Aorta (tissue), 5 donors: ENCODE measurements around the gene CLEC4G. TPM values are rescaled to one million over a fixed set of nuclear protein-coding genes. Genes with fewer than 3 reads are reported as not detected.
A peak's percentile ranks its signal among the peaks of the same experiment; 100 is the strongest.
"Not testable (repeated sequence)": the region's sequence is repeated elsewhere in the genome, so short reads cannot be mapped to it uniquely, and the experiment has no call there.

Source experiments
- ATAC-seq: fragments of 200-7000 bp; cut with Tn5 transposase; one replicate; pipeline ENCODE4 v1.9.1; 2022; ENCODE audit warnings: moderate library complexity; ENCODE audit not compliant: low FRiP score
- DNase-seq, 2 donors: peaks; one replicate each; pipeline ENCODE4 v3.0.0-alpha.2; 2020
- H3K27ac ChIP-seq, 2 donors: one replicate each; pipeline ENCODE4 v1.5.1; 2013; ENCODE audit warnings: low read length in 2 of 2, mild to moderate bottlenecking in 2 of 2, moderate library complexity in 2 of 2, control low read depth in 1 of 2, inconsistent platforms in 1 of 2, low read depth in 1 of 2
- H3K27me3 ChIP-seq, 2 donors: one replicate each; pipeline ENCODE4 v1.6.1; 2013; ENCODE audit warnings: control low read depth in 1 of 2, low read length in 1 of 2, mild to moderate bottlenecking in 1 of 2, moderate library complexity in 1 of 2; ENCODE audit not compliant: insufficient read depth in 2 of 2, control insufficient read depth in 1 of 2
- H3K36me3 ChIP-seq, 2 donors: one replicate each; pipeline ENCODE4 v1.6.1; 2013; ENCODE audit warnings: control low read depth in 1 of 2, low read length in 1 of 2, mild to moderate bottlenecking in 1 of 2; ENCODE audit not compliant: insufficient read depth in 2 of 2, control insufficient read depth in 1 of 2
- H3K4me1 ChIP-seq, 2 donors: one replicate each; pipeline ENCODE4 v1.6.1; 2013; ENCODE audit warnings: low read length in 2 of 2, control low read depth in 1 of 2, mild to moderate bottlenecking in 1 of 2, moderate library complexity in 1 of 2; ENCODE audit not compliant: insufficient read depth in 2 of 2, control insufficient read depth in 1 of 2
- H3K4me3 ChIP-seq, 2 donors: one replicate each; pipeline ENCODE4 v1.5.1; 2013; ENCODE audit warnings: low read length in 2 of 2, control low read depth in 1 of 2, mild to moderate bottlenecking in 1 of 2
- H3K9me3 ChIP-seq: one replicate; pipeline ENCODE4 v1.6.1; 2013; ENCODE audit warnings: mild to moderate bottlenecking, low read length; ENCODE audit not compliant: control insufficient read depth
- WGBS, 2 donors: extraction: QIAGEN DNeasy Blood & Tissue Kit; methylation state at CpG; one replicate each; pipeline ENCODE4 v1.1.7; 2013; 5-methylcytosine and 5-hydroxymethylcytosine counted together
- intact Hi-C, 2 donors: fragments of 100-400 bp; cut with DNase I; formaldehyde crosslinking; loops; one replicate each; pipeline versions ENCODE4 v1.14.2 to v1.15.0; 2022
- polyA plus RNA-seq, 2 donors: library from polyadenylated mRNA; stranded (reverse); fragments of 200-250 nt; gene quantifications; one replicate each; pipeline ENCODE4 v1.2.3, GENCODE V29; 2013
- total RNA-seq, 2 donors: library from RNA; stranded (reverse); fragmentation: NEBNext Ultra II Directional; extraction: Animal tissue kit (Norgen Biotek cat#: 25700); gene quantifications; one replicate each; pipeline ENCODE4 v1.2.1, GENCODE V29; 2021
- donor health status: healthy with polysubstance abuse.
- donor health status: Bipolar disorder and iron deficiency.
- donor health status: DM: no; HTN: no; CAD: no.
- donor health status: DM: no; HTN: no; CAD: no.
- donor health status: DM: yes; HTN: yes; CAD: no.

The CLEC4G gene
- total and polyA plus RNA-seq, 4 donors = 2.3 to 26.8 (median 2.8) TPM; not detected in 1

- ATAC-seq (no peak), DNase-seq (no peak)
- H3K27ac ChIP-seq = no peak overlapping the region
- no peaks in the 10 kb centered on the region for H3K4me1 ChIP-seq
- H3K9me3 ChIP-seq = no peaks in the 10 kb centered on the region
- intact Hi-C loops = no loop called here
- H3K4me3 ChIP-seq = no peak overlapping the region
- 81 to 86% methylated on average over 2 of the region's 2 CpGs for WGBS, 2 donors
- no peaks in the 10 kb centered on the region for H3K27me3 ChIP-seq
- H3K36me3 ChIP-seq = no peaks in the 10 kb centered on the region
These were observed 37.3 kb upstream of the CLEC4G start for GRCh38 chr19:7769171-7769570.

GRCh38 chr19:7767487-7767886 lies 35.6 kb upstream of the CLEC4G start:
- H3K4me1 ChIP-seq = no peaks in the 10 kb centered on the region
- no peaks in the 10 kb centered on the region for H3K27me3 ChIP-seq
- DNase-seq (no peak), ATAC-seq (no peak)
- WGBS, 2 donors = 68 to 74% methylated on average over 4 of the region's 4 CpGs
- H3K27ac ChIP-seq = no peak overlapping the region
- H3K4me3 ChIP-seq = no peak overlapping the region
- H3K9me3 ChIP-seq = no peaks in the 10 kb centered on the region
- intact Hi-C loops = no loop called here
- no peaks in the 10 kb centered on the region for H3K36me3 ChIP-seq

GRCh38 chr19:7766535-7766934 lies 34.6 kb upstream of the CLEC4G start:
- ATAC-seq (no peak), DNase-seq (peak in 1 of 2 donors; percentile 32)
- H3K27ac ChIP-seq = no peak overlapping the region
- H3K9me3 ChIP-seq = no peaks in the 10 kb centered on the region
- WGBS, 2 donors = 69 to 75% methylated on average over 11 of the region's 11 CpGs
- H3K36me3 ChIP-seq = no peaks in the 10 kb centered on the region
- intact Hi-C loops = no loop called here
- H3K4me3 ChIP-seq = no peak overlapping the region
- H3K27me3 ChIP-seq = no peaks in the 10 kb centered on the region
- no peaks in the 10 kb centered on the region for H3K4me1 ChIP-seq

DNA sequence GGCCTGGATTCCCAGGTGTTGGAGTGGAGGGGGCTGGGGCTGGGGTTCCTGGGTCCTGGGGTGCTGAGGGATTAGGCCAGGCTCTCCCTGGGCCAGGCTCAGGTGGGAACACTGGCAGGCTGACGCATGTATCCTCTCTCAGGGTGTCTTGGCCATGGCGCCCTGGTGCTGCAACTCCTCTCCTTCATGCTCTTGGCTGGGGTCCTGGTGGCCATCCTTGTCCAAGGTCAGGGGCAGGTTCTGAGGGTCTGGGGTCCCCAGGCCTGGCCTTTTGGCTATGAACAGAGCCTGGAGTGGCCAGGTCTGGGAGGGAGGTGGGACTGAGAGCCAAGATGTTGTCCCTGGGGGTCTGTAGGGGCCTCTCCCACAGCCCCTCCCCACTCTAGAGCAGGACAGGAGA lies 33.1 kb upstream of the CLEC4G start:
- ATAC-seq, H3K36me3 ChIP-seq, H3K27ac ChIP-seq, H3K4me1 ChIP-seq, H3K9me3 ChIP-seq, intact Hi-C loops, H3K4me3 ChIP-seq, H3K27me3 ChIP-seq: not testable (repeated sequence)
- WGBS, 2 donors = 79 to 84% methylated on average over 2 of the region's 2 CpGs
- peak in 1 of 2 donors; percentile 31 for DNase-seq

DNA sequence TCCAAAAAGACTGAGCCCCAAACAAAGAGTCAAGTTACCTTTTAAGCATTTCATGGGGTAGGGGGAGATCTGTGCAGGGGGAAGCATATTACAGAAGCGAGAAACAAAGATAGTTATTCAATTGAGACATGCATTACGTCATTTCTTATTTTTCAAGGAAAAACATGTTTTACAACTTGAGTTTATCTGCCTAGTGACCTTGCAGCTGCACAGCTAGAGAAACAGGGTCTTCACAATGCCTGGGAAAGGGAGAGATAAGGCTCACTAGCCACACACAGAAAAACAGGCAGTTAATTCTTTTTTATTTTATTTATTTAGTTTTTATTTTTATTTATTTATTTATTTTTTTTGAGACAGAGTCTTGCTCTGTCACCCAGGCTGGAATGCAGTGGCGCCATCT lies 32.2 kb upstream of the CLEC4G start:
- H3K9me3 ChIP-seq, H3K27ac ChIP-seq, DNase-seq, H3K36me3 ChIP-seq, H3K4me1 ChIP-seq, ATAC-seq, H3K4me3 ChIP-seq, intact Hi-C loops, H3K27me3 ChIP-seq: not testable (repeated sequence)
- 41 to 63% methylated on average over 3 of the region's 3 CpGs for WGBS, 2 donors

- 24 to 40% methylated on average over 1 of the region's 1 CpG for WGBS, 2 donors
- Histone ChIP-seq H3K27ac (no peak overlapping the region), H3K9me3 (peaks cover 4% of the 10 kb centered on the region), H3K27me3 (no peaks in the 10 kb centered on the region), H3K4me1 (no peaks in the 10 kb centered on the region), H3K36me3 (no peaks in the 10 kb centered on the region), H3K4me3 (no peak overlapping the region)
- ATAC-seq (no peak), DNase-seq (no peak)
- intact Hi-C loops = no loop called here
These were observed 31.8 kb upstream of the CLEC4G start for GRCh38 chr19:7763696-7764095.

DNA sequence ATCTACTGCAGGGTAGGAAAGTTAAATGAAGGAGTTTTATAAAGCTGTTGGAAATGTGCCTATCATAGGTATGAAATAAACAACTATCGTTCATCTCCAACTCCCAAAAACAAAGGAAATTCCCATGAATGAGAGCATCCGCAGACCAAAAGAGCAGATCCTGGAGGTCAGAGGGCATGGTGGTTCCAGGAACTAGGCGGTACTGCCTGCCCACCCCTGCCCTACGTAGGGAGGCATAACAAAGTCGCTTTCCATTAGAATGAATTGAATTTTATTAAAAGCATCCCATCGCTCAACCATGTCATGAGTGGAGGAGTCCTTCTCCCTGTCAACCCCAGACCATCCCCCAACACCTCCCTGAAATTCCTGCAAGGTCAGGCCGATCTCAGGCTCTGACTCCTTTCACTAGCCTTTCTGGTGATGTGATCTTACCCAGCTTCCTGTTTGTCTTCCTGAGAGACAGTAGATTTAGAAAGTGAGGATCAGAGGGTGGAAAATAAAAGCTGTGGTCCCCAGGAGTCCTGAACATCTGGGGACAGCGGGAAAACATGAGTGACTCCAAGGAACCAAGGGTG lies 30.9 kb upstream of the CLEC4G start, which contains the start of gene CLEC4M:
Gene CLEC4M (plus strand): TSS at position 525 of the 575 bp plus-strand sequence. CDS start 24 bp downstream, at position 549.
- Histone ChIP-seq H3K36me3 (no peaks in the 10 kb centered on the region), H3K9me3 (peaks cover 4% of the 10 kb centered on the region), H3K27ac (no peak within 1 kb of the TSS), H3K4me3 (no peak within 1 kb of the TSS), H3K27me3 (no peaks in the 10 kb centered on the region), H3K4me1 (no peaks in the 10 kb centered on the region)
- intact Hi-C loops = no loop called here
- 82% methylated on average over 8 of the region's 8 CpGs for WGBS, 2 donors
- ATAC-seq = no peak
- no peak for DNase-seq

GRCh38 chr19:7759156-7759555 lies 27.2 kb upstream of the CLEC4G start:
- DNase-seq (no peak), ATAC-seq (no peak)
- Histone ChIP-seq H3K27ac (no peak overlapping the region), H3K36me3 (no peaks in the 10 kb centered on the region), H3K4me3 (no peak overlapping the region), H3K9me3 (peaks cover 12% of the 10 kb centered on the region), H3K4me1 (no peaks in the 10 kb centered on the region), H3K27me3 (no peaks in the 10 kb centered on the region)
- intact Hi-C loops = no loop called here
- WGBS, 2 donors = 82 to 86% methylated on average over 1 of the region's 1 CpG

DNA sequence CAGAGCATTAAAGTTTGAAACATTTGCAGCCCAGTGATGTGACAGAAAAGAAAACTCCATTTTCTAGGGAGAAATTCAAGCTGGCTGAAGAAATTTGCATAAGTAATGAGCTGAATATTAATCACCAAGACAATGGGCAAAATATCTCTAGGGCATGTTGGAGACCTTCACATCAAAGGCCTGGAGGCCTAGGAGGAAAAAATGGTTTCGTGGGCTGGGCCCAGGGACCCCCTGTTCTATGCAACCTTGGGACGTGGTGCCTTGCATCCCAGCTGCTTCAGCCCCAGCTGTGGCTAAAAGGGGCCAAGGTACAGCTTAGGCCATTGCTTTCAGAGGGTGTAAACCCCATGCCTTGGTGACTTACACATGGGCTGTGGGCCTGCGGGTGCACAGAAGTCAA lies 25.4 kb upstream of the CLEC4G start:
- DNase-seq (no peak), ATAC-seq (no peak)
- Histone ChIP-seq H3K4me3 (no peak overlapping the region), H3K27me3 (no peaks in the 10 kb centered on the region), H3K4me1 (no peaks in the 10 kb centered on the region), H3K27ac (no peak overlapping the region), H3K9me3 (peaks cover 15% of the 10 kb centered on the region), H3K36me3 (no peaks in the 10 kb centered on the region)
- intact Hi-C loops = no loop called here
- 75 to 84% methylated on average over 3 of the region's 3 CpGs for WGBS, 2 donors
